Measurements from ENCODE around the gene PM20D2. TPM values are rescaled to one million over a fixed set of nuclear protein-coding genes. Genes with fewer than 3 reads are reported as not detected.
A peak's percentile ranks its signal among the peaks of the same experiment; 100 is the strongest.

PM20D2 gene
- total and polyA plus RNA-seq, 7 donors: 4.2 to 48.5 (median 20.3) TPM

GRCh38 chr6:89162047-89162371 lies 16.2 kb downstream of the PM20D2 start:
- H3K4me3 ChIP-seq: peak overlapping the region in 2 of 4 donors; percentile 9 to 10
- H3K36me3 ChIP-seq: peaks cover 0 to 15% (median 0%) of the 10 kb centered on the region in 4 donors

GRCh38 chr6:89172131-89172530 lies 26.3 kb downstream of the PM20D2 start:
- H3K4me1 ChIP-seq: peaks cover 0 to 17% (median 0%) of the 10 kb centered on the region in 4 donors
- DNase-seq: no peak
- TF ChIP-seq POLR2A (IDR thresholded peaks at IDR 0.05) (no peak), POLR2AphosphoS5 (IDR thresholded peaks at IDR 0.05) (no peak), CTCF (IDR thresholded peaks at IDR 0.05) (no peak), EP300 (IDR thresholded peaks at IDR 0.05) (no peak)
- no peak overlapping the region for H3K4me3 ChIP-seq
- intact Hi-C loops (cut with DNase I): loop anchor here (5.0 kb wide), 2 partner anchors 35 to 65 kb away; no protein-coding TSS in a partner anchor
- H3K27ac ChIP-seq: no peak overlapping the region
- no peaks in the 10 kb centered on the region for H3K36me3 ChIP-seq
- no peaks in the 10 kb centered on the region for H3K27me3 ChIP-seq
- WGBS, 2 donors: 75 to 95% methylated on average over 6 of the region's 6 CpGs
- peaks cover 0 to 1% (median 0%) of the 10 kb centered on the region in 4 donors for H3K9me3 ChIP-seq

More at GRCh38 chr6:89162047-89162371, 16.2 kb downstream of the PM20D2 start:
- DNase-seq: peak; percentile 88
- H3K4me1 ChIP-seq: peaks cover 0 to 37% (median 34%) of the 10 kb centered on the region in 4 donors
- no peak for TF ChIP-seq CTCF (IDR thresholded peaks at IDR 0.05)
- TF ChIP-seq POLR2AphosphoS5 (IDR thresholded peaks at IDR 0.05): peak; percentile 1 to 73 (median 64)
- no peak for TF ChIP-seq POLR2A (IDR thresholded peaks at IDR 0.05)
- TF ChIP-seq EP300 (IDR thresholded peaks at IDR 0.05): peak; percentile 71 to 94 (median 84)
- H3K9me3 ChIP-seq: no peaks in the 10 kb centered on the region
- peak overlapping the region; percentile 79 to 94 (median 86) for H3K27ac ChIP-seq
- no peaks in the 10 kb centered on the region for H3K27me3 ChIP-seq
- intact Hi-C loops (cut with DNase I): loop anchor here (5.0 kb wide), 2 partner anchors 45 to 80 kb away; partner anchors contain the start of genes PNRC1 and SRSF12
- WGBS, 2 donors: 83 to 87% methylated on average over 4 of the region's 4 CpGs

- Histone ChIP-seq H3K27ac (no peak overlapping the region), H3K36me3 (no peaks in the 10 kb centered on the region), H3K9me3 (peaks cover 0 to 1% (median 0%) of the 10 kb centered on the region in 4 donors), H3K27me3 (no peaks in the 10 kb centered on the region), H3K4me1 (peaks cover 0 to 17% (median 0%) of the 10 kb centered on the region in 4 donors), H3K4me3 (no peak overlapping the region)
- no peak for DNase-seq
- WGBS, 2 donors: 91 to 94% methylated on average over 4 of the region's 4 CpGs
- TF ChIP-seq EP300 (IDR thresholded peaks at IDR 0.05) (no peak), POLR2AphosphoS5 (IDR thresholded peaks at IDR 0.05) (no peak), POLR2A (IDR thresholded peaks at IDR 0.05) (no peak), CTCF (IDR thresholded peaks at IDR 0.05) (no peak)
- intact Hi-C loops (cut with DNase I): loop anchor here (5.0 kb wide), 2 partner anchors 36 to 64 kb away; no protein-coding TSS in a partner anchor
These were observed 27.8 kb downstream of the PM20D2 start for GRCh38 chr6:89173634-89174033.

- WGBS, 2 donors: 95 to 97% methylated on average over 13 of the region's 13 CpGs
- Histone ChIP-seq H3K4me1 (no peaks in the 10 kb centered on the region), H3K27me3 (no peaks in the 10 kb centered on the region), H3K9me3 (no peaks in the 10 kb centered on the region), H3K4me3 (no peak overlapping the region), H3K27ac (no peak overlapping the region), H3K36me3 (no peaks in the 10 kb centered on the region)
- TF ChIP-seq POLR2A (IDR thresholded peaks at IDR 0.05) (no peak), POLR2AphosphoS5 (IDR thresholded peaks at IDR 0.05) (no peak), EP300 (IDR thresholded peaks at IDR 0.05) (no peak), CTCF (IDR thresholded peaks at IDR 0.05) (no peak)
- intact Hi-C loops (cut with DNase I): no loop called here
- DNase-seq: no peak
These were observed 34.3 kb downstream of the PM20D2 start for GRCh38 chr6:89180112-89180511.

GRCh38 chr6:89180971-89181370 lies 35.1 kb downstream of the PM20D2 start:
- H3K4me3 ChIP-seq: no peak overlapping the region
- intact Hi-C loops (cut with DNase I): no loop called here
- DNase-seq: no peak
- no peaks in the 10 kb centered on the region for H3K36me3 ChIP-seq
- H3K27me3 ChIP-seq: no peaks in the 10 kb centered on the region
- TF ChIP-seq CTCF (IDR thresholded peaks at IDR 0.05): no peak
- TF ChIP-seq EP300 (IDR thresholded peaks at IDR 0.05): no peak
- TF ChIP-seq POLR2AphosphoS5 (IDR thresholded peaks at IDR 0.05): no peak
- no peak overlapping the region for H3K27ac ChIP-seq
- H3K9me3 ChIP-seq: no peaks in the 10 kb centered on the region
- 91 to 93% methylated on average over 1 of the region's 1 CpG for WGBS, 2 donors
- no peaks in the 10 kb centered on the region for H3K4me1 ChIP-seq

All from sigmoid colon (tissue), 7 donors.